SIG-M5 treated with dmso at 0.1 percent for 504 hours (cell line): ENCODE data around the gene RDH13.
"Not testable (repeated sequence)": the region's sequence is repeated elsewhere in the genome, so short reads cannot be mapped to it uniquely, and the experiment has no call there.

Source experiments
- DNase-seq: peaks from one replicate; lab custom pipeline; 2025; ENCODE audit not compliant: unreplicated experiment; lab: John Stamatoyannopoulos, UW

The RDH13 gene

GRCh38 chr19:55046975-55047622 lies 15.8 kb downstream of the RDH13 start:
- DNase-seq: no peak

- DNase-seq: no peak
Observed at GRCh38 chr19:55044771-55045716, 17.9 kb downstream of the RDH13 start.

DNA sequence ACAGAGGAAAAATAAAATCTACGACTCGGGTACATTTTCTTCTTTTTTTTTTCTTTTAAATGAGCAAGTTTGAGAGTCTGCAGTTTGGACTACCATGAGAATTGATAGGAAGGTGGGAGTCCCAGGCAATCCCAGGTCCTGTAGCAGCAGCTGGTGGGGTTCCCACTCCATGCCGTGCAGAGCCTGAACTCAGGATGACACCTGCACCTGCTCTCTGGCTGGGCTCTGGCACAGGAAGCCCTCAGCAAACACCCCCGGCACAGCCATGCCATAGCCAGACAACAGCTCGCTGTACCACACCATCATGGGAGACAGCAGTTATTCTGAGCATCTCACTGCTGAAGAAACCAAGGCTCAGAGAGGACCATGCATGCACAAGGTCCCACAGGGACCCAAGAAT lies 18.7 kb downstream of the RDH13 start:
- no peak for DNase-seq

DNA sequence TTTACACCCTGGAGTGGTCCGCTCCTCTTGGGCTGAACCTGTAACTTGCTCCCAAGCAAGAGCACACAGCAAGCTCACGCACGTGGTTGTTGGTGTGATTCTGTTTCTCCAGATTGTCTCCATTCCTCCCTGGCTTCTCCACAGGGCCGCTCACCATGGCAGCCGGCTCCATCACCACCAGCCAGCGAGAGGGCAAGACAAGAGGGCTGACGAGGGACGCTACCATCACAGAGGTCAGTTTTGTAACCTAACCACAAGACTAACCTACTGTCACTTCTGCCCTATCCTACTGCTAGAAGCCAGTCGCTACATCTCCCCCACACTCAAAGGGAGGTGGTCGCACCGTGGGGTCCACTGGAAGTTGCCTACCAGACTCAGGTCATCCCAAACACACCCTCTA lies 20.3 kb downstream of the RDH13 start:
- DNase-seq: no peak

- no peak for DNase-seq
Observed at GRCh38 chr19:55042344-55042678, 20.6 kb downstream of the RDH13 start.

- no peak for DNase-seq
Observed at GRCh38 chr19:55041627-55042343, 21.2 kb downstream of the RDH13 start.

DNA sequence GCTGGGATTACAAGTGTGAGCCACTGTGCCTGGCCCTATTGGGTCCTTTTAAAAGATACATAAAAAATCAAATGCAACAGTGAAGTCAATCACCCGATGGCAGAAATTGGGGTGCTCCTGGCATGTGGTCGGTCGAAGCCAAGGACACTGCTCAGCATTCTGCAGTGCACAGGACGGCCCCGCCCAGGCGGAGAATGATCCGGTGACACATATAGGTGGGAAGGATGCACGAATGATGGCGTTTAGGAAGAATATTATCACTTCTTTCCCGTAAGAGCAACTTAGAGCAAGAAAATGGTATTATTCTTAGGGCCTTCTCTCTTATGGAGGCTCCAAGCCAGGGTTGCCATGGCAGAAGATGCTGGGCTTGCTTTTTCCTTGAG lies 21.7 kb downstream of the RDH13 start:
- DNase-seq: no peak

DNA sequence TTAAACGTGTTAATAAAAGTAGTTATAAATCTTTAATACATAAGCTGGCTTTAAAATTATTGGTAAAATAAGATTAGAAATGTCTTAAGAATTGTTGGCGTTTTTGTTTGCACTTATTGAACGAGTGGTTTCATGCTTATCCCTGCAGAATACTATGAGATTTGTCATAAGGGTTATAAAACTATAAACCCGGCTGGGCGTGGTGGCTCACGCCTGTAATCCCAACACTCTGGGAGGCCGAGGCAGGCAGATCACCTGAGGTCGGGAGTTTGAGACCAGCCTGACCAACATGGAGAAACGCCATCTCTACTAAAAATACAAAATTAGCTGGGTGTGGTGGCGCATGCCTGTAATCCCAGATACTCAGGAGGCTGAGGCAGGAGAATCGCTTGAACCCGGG lies 22.3 kb downstream of the RDH13 start:
- not testable (repeated sequence) for DNase-seq

- DNase-seq: not testable (repeated sequence)
Observed at GRCh38 chr19:55037603-55038002, 25.3 kb downstream of the RDH13 start.

GRCh38 chr19:55036058-55036457 lies 26.9 kb downstream of the RDH13 start:
- no peak for DNase-seq

DNA sequence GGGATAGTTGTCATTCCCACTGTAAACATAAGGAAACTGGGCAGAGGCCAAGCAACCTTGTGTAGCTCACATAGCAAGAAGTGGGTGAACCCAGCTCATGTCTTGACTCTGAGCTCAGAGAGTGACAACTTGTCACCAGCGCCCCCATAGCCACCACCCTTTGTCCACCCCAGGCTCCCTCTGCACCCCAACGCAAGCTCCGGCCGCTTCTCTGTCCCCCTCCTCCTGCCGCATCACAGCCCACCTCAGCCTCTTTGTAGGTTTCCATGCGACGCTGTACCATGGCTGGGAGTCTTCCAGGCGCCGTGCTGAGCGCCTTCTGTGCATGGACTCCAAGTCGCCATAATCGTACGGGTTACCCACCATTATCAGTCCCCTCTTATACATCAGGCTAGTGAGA lies 28.2 kb downstream of the RDH13 start:
- no peak for DNase-seq

GRCh38 chr19:55032976-55033643 lies 29.8 kb downstream of the RDH13 start:
- not testable (repeated sequence) for DNase-seq

DNA sequence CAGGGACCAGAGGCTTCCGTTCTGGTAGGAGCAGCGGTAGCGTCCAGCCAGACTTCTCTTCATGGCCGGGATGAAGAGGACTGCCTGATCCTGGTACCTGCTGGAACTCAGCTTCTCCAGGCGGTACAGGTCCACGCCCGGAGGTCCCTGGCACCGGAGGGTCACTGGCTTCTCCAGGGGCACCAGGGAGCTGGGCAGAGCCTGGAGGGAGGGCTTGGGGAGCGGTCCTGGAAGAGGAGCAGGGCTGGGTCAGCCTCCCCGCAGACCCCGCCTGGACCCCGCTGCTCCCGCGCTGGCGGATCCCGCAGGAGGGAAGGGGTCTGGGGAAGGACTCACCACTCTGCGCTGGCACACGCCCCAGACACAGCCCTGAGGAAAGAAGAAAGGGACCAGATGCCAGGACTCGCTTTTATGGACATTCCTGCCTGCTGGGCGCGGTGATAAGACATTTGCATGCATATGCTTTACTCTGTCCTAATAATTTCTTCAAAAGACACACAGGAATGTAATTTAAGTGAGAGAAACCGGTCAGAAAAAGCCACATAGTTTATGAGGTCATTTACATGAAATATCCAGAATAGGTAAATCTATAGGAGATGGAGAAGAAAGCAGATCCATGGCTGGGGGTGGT lies 30.7 kb downstream of the RDH13 start:
- DNase-seq: no peak

DNA sequence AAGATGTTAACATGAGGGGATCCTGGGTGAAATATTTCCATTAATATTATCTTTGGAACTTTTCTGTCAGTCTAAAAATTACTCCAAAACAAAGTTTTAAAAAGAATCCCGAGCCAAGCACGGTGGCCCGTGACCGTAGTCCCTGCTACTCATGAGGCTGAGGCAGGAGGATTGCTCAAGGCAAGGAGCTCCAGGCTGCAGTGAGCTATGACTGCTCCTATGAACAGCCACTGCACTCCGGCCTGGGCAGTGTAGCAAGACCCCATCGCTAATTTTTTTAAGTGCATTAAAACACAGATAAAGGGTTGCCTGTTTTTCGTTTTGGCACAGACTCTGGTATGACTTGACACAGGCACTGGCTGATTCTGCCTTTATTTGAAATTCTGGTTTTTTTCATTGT lies 31.8 kb downstream of the RDH13 start:
- no peak for DNase-seq

DNA sequence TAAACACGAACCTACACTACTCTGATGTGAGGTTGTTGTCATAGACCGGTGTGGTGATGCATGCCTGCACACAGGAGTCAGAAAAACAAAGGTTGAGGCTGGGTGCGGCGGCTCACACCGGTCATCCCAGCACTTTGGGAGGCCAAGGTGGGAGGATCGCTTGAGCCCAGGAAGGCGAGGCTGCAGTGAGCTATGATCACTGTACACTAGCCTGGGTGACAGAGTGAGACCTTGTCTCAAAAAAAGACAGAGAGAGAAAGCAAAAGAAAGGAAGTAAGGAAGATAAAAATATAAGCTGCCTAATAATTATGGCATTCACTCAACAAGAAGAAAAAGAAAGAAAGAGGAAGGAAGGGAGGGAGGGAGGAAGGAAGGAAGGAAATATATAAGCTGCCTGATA lies 34.2 kb downstream of the RDH13 start:
- no peak for DNase-seq

DNA sequence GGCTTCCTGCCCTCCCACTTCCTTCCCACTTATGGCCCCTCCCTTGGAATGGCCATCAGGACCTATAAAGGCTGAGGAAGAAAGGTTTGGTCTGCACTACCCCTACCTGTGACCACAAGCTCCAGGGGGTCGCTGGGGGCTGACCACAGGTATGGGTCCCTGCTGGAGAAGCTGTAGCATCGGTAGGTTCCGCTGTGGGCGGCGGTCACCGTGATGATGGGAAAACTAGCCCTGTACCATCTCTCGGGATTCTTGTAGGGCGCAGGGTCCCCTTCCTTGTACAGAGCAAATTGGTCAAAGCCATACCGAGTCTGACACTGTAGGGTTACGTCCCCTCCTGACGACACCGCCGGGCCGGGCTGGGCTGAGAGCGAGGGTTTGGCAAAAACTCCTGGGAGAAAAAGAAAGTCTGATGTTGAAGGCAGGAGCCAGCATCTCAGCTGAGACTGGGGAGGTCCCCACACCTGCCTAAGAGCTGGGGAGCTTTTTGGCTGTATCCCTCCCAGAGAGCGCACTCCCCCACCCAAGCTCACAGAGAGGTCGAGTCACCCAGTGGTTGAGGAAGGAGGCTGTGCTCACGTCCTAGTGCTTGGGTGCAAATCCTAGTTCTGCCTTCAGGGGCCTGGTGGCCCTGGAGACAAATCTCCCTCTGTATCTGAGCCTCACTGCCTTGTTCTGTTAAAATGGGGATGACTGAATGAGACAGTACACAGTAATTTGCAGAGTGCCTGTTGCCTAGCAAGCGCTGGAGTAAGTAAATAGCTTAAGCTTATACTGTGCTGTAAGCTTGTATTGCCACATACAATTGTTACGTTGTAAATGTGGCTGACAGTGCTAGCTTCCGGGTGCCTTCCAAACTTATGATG lies 35.2 kb downstream of the RDH13 start:
- DNase-seq: peak; percentile 69

DNA sequence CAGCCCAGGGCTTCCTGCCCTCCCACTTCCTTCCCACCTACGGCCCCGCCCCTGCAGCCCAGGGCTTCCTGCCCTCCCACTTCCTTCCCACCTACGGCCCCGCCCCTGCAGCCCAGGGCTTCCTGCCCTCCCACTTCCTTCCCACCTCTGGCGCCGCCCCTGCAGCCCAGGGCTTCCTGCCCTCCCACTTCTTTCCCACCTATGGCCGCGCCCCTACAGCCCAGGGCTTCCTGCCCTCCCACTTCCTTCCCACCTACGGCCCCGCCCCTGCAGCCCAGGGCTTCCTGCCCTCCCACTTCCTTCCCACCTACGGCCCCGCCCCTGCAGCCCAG lies 35.8 kb downstream of the RDH13 start:
- DNase-seq: not testable (repeated sequence)

GRCh38 chr19:55024111-55024510 lies 38.8 kb downstream of the RDH13 start:
- no peak for DNase-seq

DNA sequence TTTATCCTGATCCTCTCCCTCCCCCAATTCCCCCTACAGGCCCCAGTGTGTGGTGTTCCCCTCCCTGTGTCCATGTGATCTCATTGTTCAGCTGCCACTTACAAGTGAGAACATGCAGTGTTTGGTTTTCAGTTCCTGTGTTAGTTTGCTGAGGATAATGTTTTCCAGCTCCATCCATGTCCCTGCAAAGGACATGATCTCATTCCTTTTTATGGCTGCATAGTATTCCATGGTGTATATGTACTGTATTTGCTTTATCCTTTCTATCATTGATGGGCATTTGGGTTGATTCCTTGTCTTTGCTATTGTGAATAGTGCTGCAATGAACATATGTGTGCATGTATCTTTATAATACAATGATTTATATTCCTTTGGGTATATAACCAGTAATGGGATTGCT lies 42.6 kb downstream of the RDH13 start:
- DNase-seq: not testable (repeated sequence)

- DNase-seq: no peak
Observed at GRCh38 chr19:55018633-55019032, 44.3 kb downstream of the RDH13 start.
